A673 (cell line): ENCODE results near the gene C10orf143.

Experiments
- CTCF ChIP-seq: fragments of 300-800, 200-600 bp; sonication (generic); conservative IDR thresholded peaks from 2 replicates; pipeline ENCODE4 v1.5.1; 2017; ENCODE audit warnings: low read depth, mild to moderate bottlenecking, antibody characterized with exemption, low read length, moderate library complexity, mixed read lengths
- EZH2 ChIP-seq: fragments of 200-600 bp; sonication (generic); IDR thresholded peaks from 2 replicates; pipeline ENCODE4 v1.6.1; 2017; ENCODE audit warnings: borderline replicate concordance, low read depth, mild to moderate bottlenecking, mixed read lengths, antibody characterized with exemption, low read length; ENCODE audit not compliant: poor library complexity, severe bottlenecking

GRCh38 chr10:130111113-130111851, 652 bp upstream of the C10orf143 start:
- TF ChIP-seq CTCF, result no peak
- no peak for TF ChIP-seq EZH2
